ENCODE measurements around the gene IL1RAPL2. TPM values are rescaled to one million over a fixed set of nuclear protein-coding genes. Genes with fewer than 3 reads are reported as not detected.

Gene IL1RAPL2
- total and polyA plus RNA-seq, 2 of the 4 experiments (the other 2 are of a cell fraction), result 0.03 TPM; not detected in 1

GRCh38 chrX:104842646-104843045 is 276.6 kb downstream of the IL1RAPL2 start:
- no peak overlapping the region for H2BK15ac ChIP-seq (ENCODE audit: low read depth, low read length)

More at GRCh38 chrX:104842646-104843045, 276.6 kb downstream of the IL1RAPL2 start:
- Histone ChIP-seq H4K5ac (ENCODE audit: low read depth, low read length) (no peak overlapping the region), H2AK9ac (replicated peaks; ENCODE audit: low read depth, low read length, poor library complexity) (no peak overlapping the region), H3K27me3 (ENCODE audit: control insufficient read depth, insufficient read depth, low read length) (no peaks in the 10 kb centered on the region), H3K14ac (replicated peaks; ENCODE audit: low read depth, low read length) (no peak overlapping the region), H3K4me1 (ENCODE audit: control insufficient read depth, insufficient read depth, low read length) (no peaks in the 10 kb centered on the region), H3K4ac (ENCODE audit: low read depth, low read length) (no peak overlapping the region), H2AFZ (replicated peaks; ENCODE audit: low read length, poor library complexity) (no peak overlapping the region), H3K27ac (ENCODE audit: insufficient read depth, low read length) (no peak overlapping the region), H3K79me1 (ENCODE audit: low read depth in 1 of 2, low read length in 2 of 2) (no peaks in the 10 kb centered on the region), H2AK5ac (ENCODE audit: low read depth, low read length) (no peak overlapping the region), H4K20me1 (ENCODE audit: insufficient read depth, low read length) (no peaks in the 10 kb centered on the region), H3K9ac (ENCODE audit: low read depth, low read length) (no peak overlapping the region), H2BK120ac (ENCODE audit: low read depth, low read length) (no peak overlapping the region), H3K4me2 (ENCODE audit: low read depth, low read length) (no peak overlapping the region), H2BK20ac (ENCODE audit: low read depth, low read length) (no peak overlapping the region), H4K8ac (ENCODE audit: low read depth in 2 of 2, low read length in 2 of 2) (no peak overlapping the region), H3K18ac (ENCODE audit: low read depth, low read length) (no peak overlapping the region), H3K56ac (ENCODE audit: extremely low read depth, insufficient read depth, low read length) (no peak overlapping the region), H3K9me1 (ENCODE audit: insufficient read depth, low read length) (no peaks in the 10 kb centered on the region), H3K36me3 (ENCODE audit: control insufficient read depth, insufficient read depth, low read length) (no peaks in the 10 kb centered on the region), H4K91ac (ENCODE audit: insufficient read depth, low read depth, low read length) (no peak overlapping the region), H3K9me3 (ENCODE audit: control insufficient read depth, insufficient read depth, low read length) (no peaks in the 10 kb centered on the region), H2BK5ac (ENCODE audit: low read depth, low read length, poor library complexity, severe bottlenecking) (no peak overlapping the region), H3K4me3 (ENCODE audit: insufficient read depth, low read depth, low read length) (no peak overlapping the region), H3K23ac (ENCODE audit: low read depth, low read length) (no peak overlapping the region)
- TF ChIP-seq SMC3 (IDR thresholded peaks at IDR 0.05; ENCODE audit: low read depth, low read length), result no peak
- TF ChIP-seq, protein P1, sequence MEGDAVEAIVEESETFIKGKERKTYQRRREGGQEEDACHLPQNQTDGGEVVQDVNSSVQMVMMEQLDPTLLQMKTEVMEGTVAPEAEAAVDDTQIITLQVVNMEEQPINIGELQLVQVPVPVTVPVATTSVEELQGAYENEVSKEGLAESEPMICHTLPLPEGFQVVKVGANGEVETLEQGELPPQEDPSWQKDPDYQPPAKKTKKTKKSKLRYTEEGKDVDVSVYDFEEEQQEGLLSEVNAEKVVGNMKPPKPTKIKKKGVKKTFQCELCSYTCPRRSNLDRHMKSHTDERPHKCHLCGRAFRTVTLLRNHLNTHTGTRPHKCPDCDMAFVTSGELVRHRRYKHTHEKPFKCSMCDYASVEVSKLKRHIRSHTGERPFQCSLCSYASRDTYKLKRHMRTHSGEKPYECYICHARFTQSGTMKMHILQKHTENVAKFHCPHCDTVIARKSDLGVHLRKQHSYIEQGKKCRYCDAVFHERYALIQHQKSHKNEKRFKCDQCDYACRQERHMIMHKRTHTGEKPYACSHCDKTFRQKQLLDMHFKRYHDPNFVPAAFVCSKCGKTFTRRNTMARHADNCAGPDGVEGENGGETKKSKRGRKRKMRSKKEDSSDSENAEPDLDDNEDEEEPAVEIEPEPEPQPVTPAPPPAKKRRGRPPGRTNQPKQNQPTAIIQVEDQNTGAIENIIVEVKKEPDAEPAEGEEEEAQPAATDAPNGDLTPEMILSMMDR (conservative IDR thresholded peaks at IDR 0.05; ENCODE audit: low read depth, low read length), result no peak
- no peak for TF ChIP-seq RAD21 (IDR thresholded peaks at IDR 0.05; ENCODE audit: low read length)
- no peak for TF ChIP-seq NFE2L2 (IDR thresholded peaks at IDR 0.05; ENCODE audit: low read depth, low read length)
- no peak for TF ChIP-seq MXI1 (IDR thresholded peaks at IDR 0.05; ENCODE audit: borderline replicate concordance, low read depth, low read length)
- no peak for TF ChIP-seq BHLHE40 (IDR thresholded peaks at IDR 0.05; ENCODE audit: low read depth, low read length)
- TF ChIP-seq MAZ (IDR thresholded peaks at IDR 0.05; ENCODE audit: borderline replicate concordance, low read depth, low read length), result no peak
- TF ChIP-seq RCOR1 (IDR thresholded peaks at IDR 0.05; ENCODE audit: insufficient replicate concordance, low read length), result no peak
- TF ChIP-seq FOS (IDR thresholded peaks at IDR 0.05; ENCODE audit: low read depth, low read length), result no peak
- TF ChIP-seq RFX5 (IDR thresholded peaks at IDR 0.05; ENCODE audit: low read depth, low read length), result no peak
- TF ChIP-seq, protein P2, sequence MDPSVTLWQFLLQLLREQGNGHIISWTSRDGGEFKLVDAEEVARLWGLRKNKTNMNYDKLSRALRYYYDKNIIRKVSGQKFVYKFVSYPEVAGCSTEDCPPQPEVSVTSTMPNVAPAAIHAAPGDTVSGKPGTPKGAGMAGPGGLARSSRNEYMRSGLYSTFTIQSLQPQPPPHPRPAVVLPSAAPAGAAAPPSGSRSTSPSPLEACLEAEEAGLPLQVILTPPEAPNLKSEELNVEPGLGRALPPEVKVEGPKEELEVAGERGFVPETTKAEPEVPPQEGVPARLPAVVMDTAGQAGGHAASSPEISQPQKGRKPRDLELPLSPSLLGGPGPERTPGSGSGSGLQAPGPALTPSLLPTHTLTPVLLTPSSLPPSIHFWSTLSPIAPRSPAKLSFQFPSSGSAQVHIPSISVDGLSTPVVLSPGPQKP (IDR thresholded peaks at IDR 0.05; ENCODE audit: borderline replicate concordance, low read depth, low read length), result no peak
- TF ChIP-seq CEBPB (IDR thresholded peaks at IDR 0.05; ENCODE audit: low read depth, low read length), result no peak
- no peak for TF ChIP-seq CHD1 (IDR thresholded peaks at IDR 0.05; ENCODE audit: low read depth, low read length)
- TF ChIP-seq, protein P3, sequence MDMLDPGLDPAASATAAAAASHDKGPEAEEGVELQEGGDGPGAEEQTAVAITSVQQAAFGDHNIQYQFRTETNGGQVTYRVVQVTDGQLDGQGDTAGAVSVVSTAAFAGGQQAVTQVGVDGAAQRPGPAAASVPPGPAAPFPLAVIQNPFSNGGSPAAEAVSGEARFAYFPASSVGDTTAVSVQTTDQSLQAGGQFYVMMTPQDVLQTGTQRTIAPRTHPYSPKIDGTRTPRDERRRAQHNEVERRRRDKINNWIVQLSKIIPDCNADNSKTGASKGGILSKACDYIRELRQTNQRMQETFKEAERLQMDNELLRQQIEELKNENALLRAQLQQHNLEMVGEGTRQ (IDR thresholded peaks at IDR 0.05; ENCODE audit: low read depth, low read length), result no peak
- TF ChIP-seq POLR2A (IDR thresholded peaks at IDR 0.05; ENCODE audit: low read depth, low read length), result no peak
- no peak for TF ChIP-seq MAFK (IDR thresholded peaks at IDR 0.05; ENCODE audit: low read depth, low read length)
- POLR2A ChIA-PET (ENCODE audit: unreplicated experiment), result no interaction called here
- intact Hi-C loops (cut with micrococcal nuclease), result no loop called here
- ATAC-seq (ENCODE audit: low read depth) (no peak), DNase-seq (no peak)
- BruUV-seq (replicated peaks), result no TSS peak
- in situ Hi-C loops (cut with MboI; ENCODE audit: low sequenced_read_pairs), result no loop called here
- 80% methylated on average over 1 of the region's 4 CpGs; no CpG with 5 or more reads in 1 of the 2 experiments for WGBS, 2 experiments (ENCODE audit: extremely low coverage in 2 of 2, insufficient read length in 1 of 2)
- dilution Hi-C loops (cut with HindIII; ENCODE audit: low sequenced_read_pairs, unreplicated experiment), result no loop called here
- CTCF ChIA-PET, result no interaction called here
